Measurements from ENCODE around the gene ASAP2. TPM values are rescaled to one million over a fixed set of nuclear protein-coding genes. Genes with fewer than 3 reads are reported as not detected.

ASAP2 gene
- total RNA-seq, 1 experiment from 2014 or later: 12.6 TPM

GRCh38 chr2:9398881-9399780 lies 192.5 kb downstream of the ASAP2 start:
- no peak for DNase-seq
- Mint-ChIP-seq H3K9me3 (no peaks in the 10 kb centered on the region), H3K36me3 (ENCODE audit: insufficient read depth in 1 of 3, low read depth in 3 of 3) (peaks cover 3 to 25% (median 6%) of the 10 kb centered on the region in 3 experiments; a peak in 6 of 7 replicates), H3K27me3 (ENCODE audit: low read depth) (no peaks in the 10 kb centered on the region; the same call in 1 of the 2 replicates), H3K4me1 (peaks cover 3 to 11% of the 10 kb centered on the region in 2 experiments; a peak in 3 of 4 replicates), H3K27ac (peak overlapping the region in 1 of 3 experiments; percentile 70; a peak in 1 of 7 replicates), H3K4me3 (no peak overlapping the region)
- Histone ChIP-seq H3K23me2 (ENCODE audit: insufficient read length, low read depth, low read length, poor library complexity, severe bottlenecking) (no peaks in the 10 kb centered on the region), H3K27me3 (ENCODE audit: insufficient read depth, low read length) (no peaks in the 10 kb centered on the region), H3K9ac (ENCODE audit: extremely low read depth, insufficient read length, low read length) (no peak overlapping the region), H3K79me2 (ENCODE audit: insufficient read depth, low read length) (no peaks in the 10 kb centered on the region), H3K18ac (ENCODE audit: insufficient read length, low read depth, low read length) (no peak overlapping the region), H2BK20ac (ENCODE audit: low read depth, low read length, poor library complexity, severe bottlenecking) (no peak overlapping the region), H4K5ac (ENCODE audit: insufficient read length, low read depth, low read length) (no peak overlapping the region), H3K9me3 (ENCODE audit: control insufficient read depth, low read depth, low read length) (no peaks in the 10 kb centered on the region), H3K4me2 (ENCODE audit: insufficient read depth, insufficient read length, low read length) (no peak overlapping the region), H3T11ph (ENCODE audit: low read length) (no peak overlapping the region), H3K23ac (ENCODE audit: insufficient read length, low read depth, low read length) (no peak overlapping the region), H3K14ac (ENCODE audit: insufficient read depth, low read length) (no peak overlapping the region), H3K27ac (ENCODE audit: insufficient read length, low read depth, low read length) (no peak overlapping the region), H4K8ac (replicated peaks; ENCODE audit: insufficient read length, low read depth, low read length) (no peak overlapping the region), H2AFZ (ENCODE audit: low read length) (no peak overlapping the region), H2BK12ac (ENCODE audit: insufficient read length, low read depth, low read length) (no peak overlapping the region), H4K91ac (ENCODE audit: insufficient read length, low read depth, low read length) (no peak overlapping the region), H2BK5ac (ENCODE audit: insufficient read length, low read length) (no peak overlapping the region), H4K20me1 (ENCODE audit: control insufficient read depth, insufficient read depth, insufficient read length) (no peaks in the 10 kb centered on the region), H2BK15ac (ENCODE audit: low read depth, low read length) (no peak overlapping the region), H2AK5ac (ENCODE audit: insufficient read length, low read length) (no peak overlapping the region), H3K4me1 (ENCODE audit: insufficient read depth, low read length) (no peaks in the 10 kb centered on the region; the same call in 1 of the 2 replicates), H3K79me1 (ENCODE audit: insufficient read depth, low read depth, low read length, poor library complexity, severe bottlenecking) (no peaks in the 10 kb centered on the region), H3K4ac (ENCODE audit: low read depth, low read length) (no peak overlapping the region), H2BK120ac (ENCODE audit: low read depth, low read length, poor library complexity, severe bottlenecking) (no peak overlapping the region), H3K56ac (ENCODE audit: insufficient read length, low read depth, low read length) (no peak overlapping the region)
- WGBS (ENCODE audit: extremely low coverage, insufficient read length, low lambda C conversion rate): no CpG with 5 or more reads among the region's 20 CpGs
- TF ChIP-seq CTCF (conservative IDR thresholded peaks at IDR 0.05): no peak

All from H9 (cell line).